Measurements from ENCODE around the gene ZNF678. TPM values are rescaled to one million over a fixed set of nuclear protein-coding genes. Genes with fewer than 3 reads are reported as not detected.
A peak's percentile ranks its signal among the peaks of the same experiment; 100 is the strongest.

Gene ZNF678
- total and polyA plus RNA-seq, 3 experiments from 2014 or later: 4.0 to 8.5 (median 8.2) TPM

- Histone ChIP-seq H3K4me3 (ENCODE audit: low read length) (no peak overlapping the region), H3K9me3 (ENCODE audit: low read length) (no peaks in the 10 kb centered on the region), H3K4me1 (ENCODE audit: insufficient read depth, low read length) (no peaks in the 10 kb centered on the region), H3K36me3 (ENCODE audit: insufficient read depth, low read length) (no peaks in the 10 kb centered on the region), H3K27ac (ENCODE audit: low read depth, low read length) (no peak overlapping the region), H3K27me3 (ENCODE audit: insufficient read depth, low read length, poor library complexity, severe bottlenecking) (no peaks in the 10 kb centered on the region)
- Mint-ChIP-seq H3K27ac (peak overlapping the region in 1 of 8 donors; percentile 35), H3K4me3 (no peak overlapping the region), H3K4me1 (peaks cover 8 to 27% (median 25%) of the 10 kb centered on the region in 3 donors), H3K36me3 (peaks cover 25 to 68% (median 51%) of the 10 kb centered on the region in 3 donors), H3K27me3 (no peaks in the 10 kb centered on the region), H3K9me3 (peaks cover 6 to 53% (median 22%) of the 10 kb centered on the region in 5 donors)
- ChIA-PET POLR2A (no interaction called here), CTCF (no interaction called here)
- DNase-seq: no peak
These were observed 44.1 kb downstream of the ZNF678 start for GRCh38 chr1:227607336-227607898.

- H3K36me3 ChIP-seq (ENCODE audit: insufficient read depth, low read length): no peaks in the 10 kb centered on the region
- Mint-ChIP-seq H3K9me3 (peaks cover 6 to 68% (median 32%) of the 10 kb centered on the region in 5 donors), H3K27me3 (no peaks in the 10 kb centered on the region), H3K4me1 (peaks cover 4 to 15% (median 13%) of the 10 kb centered on the region in 3 donors), H3K36me3 (peaks cover 39 to 81% (median 75%) of the 10 kb centered on the region in 3 donors), H3K27ac (peak overlapping the region in 1 of 8 donors; percentile 17), H3K4me3 (no peak overlapping the region)
- peaks cover 7% of the 10 kb centered on the region for H3K9me3 ChIP-seq (ENCODE audit: low read length)
- POLR2A ChIA-PET: no interaction called here
- DNase-seq: no peak
- no peak overlapping the region for H3K4me3 ChIP-seq (ENCODE audit: low read length)
- no peaks in the 10 kb centered on the region for H3K4me1 ChIP-seq (ENCODE audit: insufficient read depth, low read length)
- CTCF ChIA-PET: no interaction called here
- H3K27me3 ChIP-seq (ENCODE audit: insufficient read depth, low read length, poor library complexity, severe bottlenecking): no peaks in the 10 kb centered on the region
- no peak overlapping the region for H3K27ac ChIP-seq (ENCODE audit: low read depth, low read length)
These were observed 49.3 kb downstream of the ZNF678 start for GRCh38 chr1:227612658-227613057.

- ChIA-PET POLR2A (no interaction called here), CTCF (no interaction called here)
- Histone ChIP-seq H3K9me3 (ENCODE audit: low read length) (peaks cover 7% of the 10 kb centered on the region), H3K4me1 (ENCODE audit: insufficient read depth, low read length) (no peaks in the 10 kb centered on the region), H3K27me3 (ENCODE audit: insufficient read depth, low read length, poor library complexity, severe bottlenecking) (no peaks in the 10 kb centered on the region), H3K36me3 (ENCODE audit: insufficient read depth, low read length) (no peaks in the 10 kb centered on the region), H3K4me3 (ENCODE audit: low read length) (no peak overlapping the region), H3K27ac (ENCODE audit: low read depth, low read length) (no peak overlapping the region)
- Mint-ChIP-seq H3K27ac (peak overlapping the region in 3 of 8 donors; percentile 22 to 39 (median 33)), H3K9me3 (peaks cover 7 to 75% (median 41%) of the 10 kb centered on the region in 5 donors), H3K36me3 (peaks cover 39 to 88% (median 84%) of the 10 kb centered on the region in 3 donors), H3K27me3 (no peaks in the 10 kb centered on the region), H3K4me1 (peaks cover 4 to 15% (median 13%) of the 10 kb centered on the region in 3 donors), H3K4me3 (no peak overlapping the region)
- DNase-seq: no peak
These were observed 50.2 kb downstream of the ZNF678 start for GRCh38 chr1:227613526-227613925.

GRCh38 chr1:227621211-227621610, 57.9 kb downstream of the ZNF678 start:
- Mint-ChIP-seq H3K4me1 (peaks cover 0 to 2% (median 0%) of the 10 kb centered on the region in 3 donors), H3K9me3 (peaks cover 30 to 86% (median 77%) of the 10 kb centered on the region in 5 donors), H3K4me3 (no peak overlapping the region), H3K36me3 (peaks cover 26 to 87% (median 81%) of the 10 kb centered on the region in 3 donors), H3K27ac (no peak overlapping the region), H3K27me3 (no peaks in the 10 kb centered on the region)
- Histone ChIP-seq H3K27ac (ENCODE audit: low read depth, low read length) (no peak overlapping the region), H3K36me3 (ENCODE audit: insufficient read depth, low read length) (no peaks in the 10 kb centered on the region), H3K9me3 (ENCODE audit: low read length) (peaks cover 7% of the 10 kb centered on the region), H3K4me1 (ENCODE audit: insufficient read depth, low read length) (no peaks in the 10 kb centered on the region), H3K27me3 (ENCODE audit: insufficient read depth, low read length, poor library complexity, severe bottlenecking) (no peaks in the 10 kb centered on the region), H3K4me3 (ENCODE audit: low read length) (no peak overlapping the region)
- CTCF ChIA-PET: no interaction called here
- POLR2A ChIA-PET: no interaction called here
- DNase-seq: no peak

GRCh38 chr1:227622739-227623475, 59.6 kb downstream of the ZNF678 start:
- Mint-ChIP-seq H3K36me3 (peaks cover 32 to 93% (median 86%) of the 10 kb centered on the region in 3 donors), H3K9me3 (peaks cover 42 to 91% (median 84%) of the 10 kb centered on the region in 5 donors), H3K27me3 (no peaks in the 10 kb centered on the region), H3K4me3 (no peak overlapping the region), H3K27ac (no peak overlapping the region), H3K4me1 (peaks cover 0 to 2% (median 0%) of the 10 kb centered on the region in 3 donors)
- ChIA-PET POLR2A (no interaction called here), CTCF (no interaction called here)
- no peaks in the 10 kb centered on the region for H3K4me1 ChIP-seq (ENCODE audit: insufficient read depth, low read length)
- H3K36me3 ChIP-seq (ENCODE audit: insufficient read depth, low read length): no peaks in the 10 kb centered on the region
- H3K27ac ChIP-seq (ENCODE audit: low read depth, low read length): no peak overlapping the region
- no peaks in the 10 kb centered on the region for H3K9me3 ChIP-seq (ENCODE audit: low read length)
- no peak for DNase-seq
- no peaks in the 10 kb centered on the region for H3K27me3 ChIP-seq (ENCODE audit: insufficient read depth, low read length, poor library complexity, severe bottlenecking)
- H3K4me3 ChIP-seq (ENCODE audit: low read length): no peak overlapping the region

GRCh38 chr1:227632325-227632724, 69.0 kb downstream of the ZNF678 start:
- DNase-seq: no peak

GRCh38 chr1:227635596-227635995, 72.2 kb downstream of the ZNF678 start:
- H3K27me3 Mint-ChIP-seq: no peaks in the 10 kb centered on the region
- CTCF ChIA-PET: no interaction called here
- Histone ChIP-seq H3K27ac (ENCODE audit: low read depth, low read length) (no peak overlapping the region), H3K4me3 (ENCODE audit: low read length) (no peak overlapping the region), H3K4me1 (ENCODE audit: insufficient read depth, low read length) (no peaks in the 10 kb centered on the region), H3K9me3 (ENCODE audit: low read length) (peaks cover 30% of the 10 kb centered on the region), H3K36me3 (ENCODE audit: insufficient read depth, low read length) (peaks cover 4% of the 10 kb centered on the region), H3K27me3 (ENCODE audit: insufficient read depth, low read length, poor library complexity, severe bottlenecking) (no peaks in the 10 kb centered on the region)
- POLR2A ChIA-PET: no interaction called here
- peaks cover 25 to 59% (median 51%) of the 10 kb centered on the region in 5 donors for H3K9me3 Mint-ChIP-seq
- peaks cover 34 to 61% (median 45%) of the 10 kb centered on the region in 3 donors for H3K36me3 Mint-ChIP-seq
- H3K4me3 Mint-ChIP-seq: peak overlapping the region in 2 of 7 donors; percentile 5 to 63
- DNase-seq: no peak
- H3K27ac Mint-ChIP-seq: no peak overlapping the region
- H3K4me1 Mint-ChIP-seq: peaks cover 0 to 2% (median 0%) of the 10 kb centered on the region in 3 donors

More at GRCh38 chr1:227632325-227632724, 69.0 kb downstream of the ZNF678 start:
- POLR2A ChIA-PET: no interaction called here
- Histone ChIP-seq H3K9me3 (ENCODE audit: low read length) (peaks cover 15% of the 10 kb centered on the region), H3K4me1 (ENCODE audit: insufficient read depth, low read length) (no peaks in the 10 kb centered on the region), H3K27ac (ENCODE audit: low read depth, low read length) (no peak overlapping the region), H3K36me3 (ENCODE audit: insufficient read depth, low read length) (peaks cover 4% of the 10 kb centered on the region), H3K27me3 (ENCODE audit: insufficient read depth, low read length, poor library complexity, severe bottlenecking) (no peaks in the 10 kb centered on the region), H3K4me3 (ENCODE audit: low read length) (no peak overlapping the region)
- Mint-ChIP-seq H3K27ac (no peak overlapping the region), H3K36me3 (peaks cover 31 to 73% (median 59%) of the 10 kb centered on the region in 3 donors), H3K9me3 (peaks cover 31 to 74% (median 60%) of the 10 kb centered on the region in 5 donors), H3K4me3 (peak overlapping the region in 1 of 7 donors; percentile 56), H3K4me1 (peaks cover 0 to 2% (median 0%) of the 10 kb centered on the region in 3 donors), H3K27me3 (no peaks in the 10 kb centered on the region)
- CTCF ChIA-PET: no interaction called here

- DNase-seq: no peak
- Mint-ChIP-seq H3K36me3 (peaks cover 42 to 80% (median 73%) of the 10 kb centered on the region in 3 donors), H3K4me3 (no peak overlapping the region), H3K27me3 (no peaks in the 10 kb centered on the region), H3K4me1 (no peaks in the 10 kb centered on the region), H3K9me3 (peaks cover 51 to 93% (median 84%) of the 10 kb centered on the region in 5 donors), H3K27ac (no peak overlapping the region)
- no peaks in the 10 kb centered on the region for H3K27me3 ChIP-seq (ENCODE audit: insufficient read depth, low read length, poor library complexity, severe bottlenecking)
- H3K9me3 ChIP-seq (ENCODE audit: low read length): peaks cover 60% of the 10 kb centered on the region
- H3K27ac ChIP-seq (ENCODE audit: low read depth, low read length): no peak overlapping the region
- H3K36me3 ChIP-seq (ENCODE audit: insufficient read depth, low read length): peaks cover 26% of the 10 kb centered on the region
- ChIA-PET CTCF (no interaction called here), POLR2A (no interaction called here)
- H3K4me3 ChIP-seq (ENCODE audit: low read length): no peak overlapping the region
- H3K4me1 ChIP-seq (ENCODE audit: insufficient read depth, low read length): no peaks in the 10 kb centered on the region
These were observed 91.1 kb downstream of the ZNF678 start for GRCh38 chr1:227654431-227654830.

Measured in CD8-positive, alpha-beta memory T cell (primary cell).